DOHH2 (cell line): Measurements from ENCODE around the gene DLX5.

Source experiments
- H3F3A ChIP-seq: fragments of 200-600 bp; sonication (generic), shearing (Covaris generic); 2 replicates; pipeline ENCODE4 v1.6.0; 2016; ENCODE audit warnings: antibody characterized with exemption, mild to moderate bottlenecking; ENCODE audit not compliant: control insufficient read depth, insufficient read depth
- H3K27ac ChIP-seq: fragments of 200-600 bp; sonication (generic); 2 replicates; pipeline ENCODE4 v1.5.1; 2014; ENCODE audit warnings: low read depth, mild to moderate bottlenecking, low read length, moderate library complexity
- H3K27me3 ChIP-seq: fragments of 200-600 bp; sonication (generic); 2 replicates; pipeline ENCODE4 v1.6.1; 2014; ENCODE audit warnings: mild to moderate bottlenecking, low read length, mixed read lengths; ENCODE audit not compliant: control insufficient read depth
- H3K36me3 ChIP-seq: fragments of 200-600 bp; sonication (generic); 2 replicates; pipeline ENCODE4 v1.6.1; 2014; ENCODE audit warnings: mild to moderate bottlenecking, low read length, moderate library complexity, mixed read lengths; ENCODE audit not compliant: control insufficient read depth
- H3K4me1 ChIP-seq: fragments of 200-600 bp; sonication (generic); 2 replicates; pipeline ENCODE4 v1.6.1; 2014; ENCODE audit warnings: mild to moderate bottlenecking, low read length, mixed read lengths; ENCODE audit not compliant: control insufficient read depth
- H3K4me2 ChIP-seq: fragments of 200-600 bp; sonication (generic); 2 replicates; pipeline ENCODE4 v1.6.0; 2014; ENCODE audit warnings: mild to moderate bottlenecking, low read length, moderate library complexity
- H3K4me3 ChIP-seq: fragments of 200-600 bp; sonication (generic); 2 replicates; pipeline ENCODE4 v1.5.1; 2014; ENCODE audit warnings: mild to moderate bottlenecking, low read length, mixed read lengths
- H3K79me2 ChIP-seq: fragments of 200-600 bp; sonication (generic); 2 replicates; pipeline ENCODE4 v1.6.1; 2014; ENCODE audit warnings: mild to moderate bottlenecking, low read length, mixed read lengths; ENCODE audit not compliant: control insufficient read depth
- H3K9me2 ChIP-seq: fragments of 200-600 bp; sonication (generic); replicated peaks from 2 replicates; pipeline ENCODE4 v1.6.1; 2014; ENCODE audit warnings: mild to moderate bottlenecking, low read length, mixed read lengths; ENCODE audit not compliant: control insufficient read depth
- H3K9me3 ChIP-seq: fragments of 200-600 bp; sonication (generic); 2 replicates; pipeline ENCODE4 v1.6.1; 2014; ENCODE audit warnings: antibody characterized with exemption, low read length, mixed read lengths; ENCODE audit not compliant: control insufficient read depth, insufficient read depth
- H4K20me1 ChIP-seq: fragments of 200-600 bp; sonication (generic); 2 replicates; pipeline ENCODE4 v1.6.0; 2014; ENCODE audit warnings: low read depth, mild to moderate bottlenecking, antibody characterized with exemption, low read length, moderate library complexity; ENCODE audit not compliant: control insufficient read depth, insufficient read depth
- EZH2phosphoT487 ChIP-seq: fragments of 200-600 bp; sonication (generic); IDR thresholded peaks from 2 replicates; pipeline ENCODE4 v1.6.1; 2017; ENCODE audit warnings: borderline replicate concordance, mild to moderate bottlenecking, antibody characterized with exemption, low read length, moderate library complexity, mixed read lengths
- TF ChIP-seq, protein P1 (sequence below): fragments of 200-600 bp; sonication (generic); IDR thresholded peaks from one replicate; pipeline ENCODE4 v1.5.1; 2014; ENCODE audit warnings: antibody characterized with exemption, mild to moderate bottlenecking, low read depth, low read length; ENCODE audit not compliant: poor library complexity, severe bottlenecking

The DLX5 gene

DNA sequence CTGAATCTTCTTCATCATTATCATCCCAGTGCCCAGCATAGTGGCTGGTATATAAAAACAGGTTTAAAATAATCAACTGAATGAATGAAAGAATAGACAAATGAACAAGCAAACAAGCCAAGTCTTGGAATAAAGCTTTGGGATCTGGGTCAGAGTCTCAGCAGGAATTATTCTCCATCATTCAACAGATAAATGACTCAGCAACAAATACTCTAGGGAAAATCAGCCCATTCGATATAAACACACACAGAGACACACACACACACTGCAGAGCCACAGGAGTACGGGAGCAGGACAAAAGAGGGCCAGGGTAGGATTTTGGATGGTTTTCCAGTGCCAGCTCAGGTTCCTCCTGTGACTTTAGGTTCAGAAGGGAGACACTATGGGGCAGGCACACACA is 48.5 kb downstream of the DLX5 start:
- no peak overlapping the region for H3K4me2 ChIP-seq
- H3F3A ChIP-seq = no peaks in the 10 kb centered on the region
- H3K4me1 ChIP-seq = no peaks in the 10 kb centered on the region
- H3K9me2 ChIP-seq = no peaks in the 10 kb centered on the region
- no peaks in the 10 kb centered on the region for H4K20me1 ChIP-seq
- H3K27me3 ChIP-seq = no peaks in the 10 kb centered on the region
- no peaks in the 10 kb centered on the region for H3K9me3 ChIP-seq
- TF ChIP-seq, protein P1, sequence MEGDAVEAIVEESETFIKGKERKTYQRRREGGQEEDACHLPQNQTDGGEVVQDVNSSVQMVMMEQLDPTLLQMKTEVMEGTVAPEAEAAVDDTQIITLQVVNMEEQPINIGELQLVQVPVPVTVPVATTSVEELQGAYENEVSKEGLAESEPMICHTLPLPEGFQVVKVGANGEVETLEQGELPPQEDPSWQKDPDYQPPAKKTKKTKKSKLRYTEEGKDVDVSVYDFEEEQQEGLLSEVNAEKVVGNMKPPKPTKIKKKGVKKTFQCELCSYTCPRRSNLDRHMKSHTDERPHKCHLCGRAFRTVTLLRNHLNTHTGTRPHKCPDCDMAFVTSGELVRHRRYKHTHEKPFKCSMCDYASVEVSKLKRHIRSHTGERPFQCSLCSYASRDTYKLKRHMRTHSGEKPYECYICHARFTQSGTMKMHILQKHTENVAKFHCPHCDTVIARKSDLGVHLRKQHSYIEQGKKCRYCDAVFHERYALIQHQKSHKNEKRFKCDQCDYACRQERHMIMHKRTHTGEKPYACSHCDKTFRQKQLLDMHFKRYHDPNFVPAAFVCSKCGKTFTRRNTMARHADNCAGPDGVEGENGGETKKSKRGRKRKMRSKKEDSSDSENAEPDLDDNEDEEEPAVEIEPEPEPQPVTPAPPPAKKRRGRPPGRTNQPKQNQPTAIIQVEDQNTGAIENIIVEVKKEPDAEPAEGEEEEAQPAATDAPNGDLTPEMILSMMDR = no peak
- TF ChIP-seq EZH2phosphoT487 = no peak
- no peaks in the 10 kb centered on the region for H3K79me2 ChIP-seq
- H3K36me3 ChIP-seq = no peaks in the 10 kb centered on the region
- H3K4me3 ChIP-seq = no peak overlapping the region
- H3K27ac ChIP-seq = no peak overlapping the region

DNA sequence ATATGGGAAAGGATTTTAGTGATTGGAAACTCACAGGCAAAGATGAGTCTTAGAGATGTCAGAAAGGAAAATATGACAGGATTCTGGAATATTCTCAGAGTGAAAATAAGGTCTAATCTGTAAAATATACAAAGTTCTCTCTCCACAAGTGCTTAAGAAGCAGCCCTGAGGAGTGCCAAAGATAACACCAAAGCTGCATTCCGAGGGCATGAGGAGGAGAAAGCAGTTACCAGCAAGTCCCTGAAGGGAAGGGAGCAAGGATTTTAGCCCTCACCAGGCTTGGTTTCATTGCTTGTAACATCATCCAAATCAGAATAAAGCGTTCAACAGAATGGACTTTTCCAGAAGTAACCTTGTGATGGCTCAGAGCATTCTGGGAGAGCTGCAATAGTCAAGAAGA is 50.6 kb downstream of the DLX5 start:
- H4K20me1 ChIP-seq = no peaks in the 10 kb centered on the region

DNA sequence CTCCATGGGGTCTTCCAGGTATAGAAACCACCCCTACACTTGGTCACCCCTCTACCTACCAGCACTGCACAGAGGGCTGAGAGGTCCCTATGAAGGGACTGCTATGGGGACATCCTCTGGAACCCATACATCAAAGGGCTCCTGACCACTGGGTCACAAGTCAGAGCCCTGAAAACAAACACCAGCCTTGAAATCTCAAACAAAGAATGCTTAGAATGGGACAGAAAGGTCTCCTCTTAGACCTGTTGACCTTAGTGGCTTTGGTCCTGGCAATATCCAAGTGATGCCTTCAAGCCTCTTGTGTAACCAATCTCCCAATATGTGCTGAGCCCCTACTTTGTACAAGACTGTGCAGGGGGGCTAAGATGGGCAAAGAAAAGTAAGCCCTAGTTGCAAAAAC is 53.9 kb downstream of the DLX5 start:
- H3F3A ChIP-seq = no peaks in the 10 kb centered on the region
- no peak overlapping the region for H3K4me2 ChIP-seq
- no peaks in the 10 kb centered on the region for H3K9me3 ChIP-seq
- H3K4me1 ChIP-seq = no peaks in the 10 kb centered on the region
- no peaks in the 10 kb centered on the region for H3K9me2 ChIP-seq
- H3K36me3 ChIP-seq = no peaks in the 10 kb centered on the region
- no peak overlapping the region for H3K27ac ChIP-seq
- TF ChIP-seq EZH2phosphoT487 = no peak
- TF ChIP-seq, protein P1 = no peak
- H3K27me3 ChIP-seq = no peaks in the 10 kb centered on the region
- H4K20me1 ChIP-seq = no peaks in the 10 kb centered on the region
- H3K79me2 ChIP-seq = no peaks in the 10 kb centered on the region
- H3K4me3 ChIP-seq = no peak overlapping the region

More for the DNA sequence above, 50.6 kb downstream of the DLX5 start:
- H3K9me2 ChIP-seq = no peaks in the 10 kb centered on the region
- H3K27ac ChIP-seq = no peak overlapping the region
- H3K36me3 ChIP-seq = no peaks in the 10 kb centered on the region
- no peaks in the 10 kb centered on the region for H3K4me1 ChIP-seq
- no peaks in the 10 kb centered on the region for H3K9me3 ChIP-seq
- no peak for TF ChIP-seq EZH2phosphoT487
- TF ChIP-seq, protein P1 = no peak
- H3K79me2 ChIP-seq = no peaks in the 10 kb centered on the region
- no peak overlapping the region for H3K4me3 ChIP-seq
- H3K27me3 ChIP-seq = no peaks in the 10 kb centered on the region
- H3F3A ChIP-seq = no peaks in the 10 kb centered on the region
- H3K4me2 ChIP-seq = no peak overlapping the region
